Adipose tissue (tissue), 3 donors: Measurements from ENCODE around the gene MBNL2. TPM values are rescaled to one million over a fixed set of nuclear protein-coding genes. Genes with fewer than 3 reads are reported as not detected.

ENCODE experiments used
- H3K27ac ChIP-seq: one replicate; pipeline ENCODE4 v1.5.1; 2013; ENCODE audit warnings: low read depth, low read length
- WGBS, 3 donors: extraction: QIAGEN DNeasy Blood & Tissue Kit; methylation state at CpG; one replicate each; pipeline ENCODE4 v1.1.7; 2013; 5-methylcytosine and 5-hydroxymethylcytosine counted together
- polyA plus RNA-seq, 3 donors: library from polyadenylated mRNA; stranded (reverse); fragments of 200-250 nt; gene quantifications; one replicate each; pipeline ENCODE4 v1.2.3, GENCODE V29; 2013
- donor health status: healthy with polysubstance abuse.
- donor health status: Bipolar disorder and iron deficiency.
- donor health status: healthy.

The MBNL2 gene, protein sequence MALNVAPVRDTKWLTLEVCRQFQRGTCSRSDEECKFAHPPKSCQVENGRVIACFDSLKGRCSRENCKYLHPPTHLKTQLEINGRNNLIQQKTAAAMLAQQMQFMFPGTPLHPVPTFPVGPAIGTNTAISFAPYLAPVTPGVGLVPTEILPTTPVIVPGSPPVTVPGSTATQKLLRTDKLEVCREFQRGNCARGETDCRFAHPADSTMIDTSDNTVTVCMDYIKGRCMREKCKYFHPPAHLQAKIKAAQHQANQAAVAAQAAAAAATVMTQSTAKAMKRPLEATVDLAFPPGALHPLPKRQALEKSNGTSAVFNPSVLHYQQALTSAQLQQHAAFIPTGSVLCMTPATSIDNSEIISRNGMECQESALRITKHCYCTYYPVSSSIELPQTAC
- polyA plus RNA-seq, result 10 to 100 TPM; 17.8 to 34.3 (median 23.7) TPM

DNA sequence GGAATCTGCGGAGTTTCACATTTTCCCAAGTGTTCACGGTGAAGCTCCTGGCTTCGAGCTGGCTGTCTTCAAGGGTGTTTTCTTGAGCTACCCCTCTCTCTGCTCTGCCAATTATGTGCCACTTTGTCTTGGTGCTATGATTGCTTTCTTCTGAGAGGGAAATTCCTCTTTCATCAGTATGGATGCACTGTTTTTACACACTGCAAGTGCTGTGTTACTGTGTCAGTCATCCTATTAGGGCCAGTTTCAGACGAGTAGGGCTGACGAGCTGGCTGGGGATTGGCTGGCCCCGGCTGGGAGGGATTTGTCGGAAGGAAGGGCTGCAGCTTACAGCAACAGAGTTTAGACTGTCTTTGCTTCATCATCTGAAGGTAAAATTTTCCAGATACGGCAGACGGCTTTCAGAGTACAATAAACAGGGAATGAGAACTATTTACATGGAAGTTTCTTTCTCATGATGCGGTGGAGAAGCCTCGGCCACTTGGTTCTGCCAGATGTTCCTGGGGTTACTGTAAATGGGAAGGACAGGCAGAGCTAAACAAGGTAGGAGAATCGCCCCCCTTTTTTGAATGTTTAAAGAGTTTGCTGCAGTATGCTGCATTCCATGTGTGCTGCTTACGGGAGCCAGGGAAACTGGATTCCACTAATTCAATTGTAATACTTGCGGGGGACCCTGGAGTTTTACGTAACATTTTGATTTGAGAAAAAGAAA, at the start of gene MBNL2:
MBNL2 (plus strand) TSS at position 345 of the 712 bp plus-strand sequence. CDS start 53,903 bp downstream, outside the sequence.
- 1 to 7% (median 6%) methylated on average over 15 of the region's 15 CpGs for WGBS, 3 donors

DNA sequence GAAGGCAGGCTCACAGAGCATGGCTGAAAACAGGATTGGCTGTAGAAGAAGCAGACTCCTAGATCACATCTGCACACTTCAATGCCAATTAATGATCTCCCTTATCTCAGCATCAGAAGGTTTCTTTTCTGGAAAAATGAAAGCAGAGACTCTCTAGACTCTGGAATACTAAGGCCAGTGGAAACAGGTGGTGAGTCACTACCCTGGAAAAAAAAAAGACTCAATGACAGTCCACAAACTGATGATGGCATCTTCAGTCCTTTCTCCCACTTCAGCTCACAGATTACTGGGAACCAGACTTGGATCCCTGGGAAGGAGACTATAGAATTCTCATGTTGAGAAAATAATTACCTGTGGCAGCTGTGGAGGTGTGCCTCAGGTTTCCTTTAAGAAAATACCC, 47.5 kb upstream of the MBNL2 start:
- no peak overlapping the region for H3K27ac ChIP-seq

More for the DNA sequence above, at the start of gene MBNL2:
- H3K27ac ChIP-seq, result peak within 1 kb of the TSS; percentile 76

DNA sequence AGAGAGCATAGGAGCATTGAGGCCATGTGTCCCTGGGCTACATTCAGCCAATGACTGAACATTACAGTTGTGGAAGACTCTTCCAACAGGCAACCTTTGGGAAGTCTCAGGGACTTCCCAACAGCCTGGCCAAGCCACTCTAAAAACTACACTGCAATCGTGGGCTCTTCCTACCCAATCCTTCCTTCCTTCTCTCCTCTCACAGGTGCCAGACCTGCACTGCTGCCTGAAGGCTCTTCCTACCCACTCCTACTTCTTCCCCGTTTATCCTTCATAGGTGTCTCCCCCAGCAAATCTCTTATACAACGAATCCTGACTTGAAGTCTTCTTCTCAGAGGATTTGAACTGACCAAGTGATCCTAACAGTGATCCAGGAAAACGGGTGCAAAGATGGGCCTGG, 47.1 kb upstream of the MBNL2 start:
- no peak overlapping the region for H3K27ac ChIP-seq
- WGBS, 3 donors, result 74 to 89% (median 84%) methylated on average over 4 of the region's 4 CpGs

DNA sequence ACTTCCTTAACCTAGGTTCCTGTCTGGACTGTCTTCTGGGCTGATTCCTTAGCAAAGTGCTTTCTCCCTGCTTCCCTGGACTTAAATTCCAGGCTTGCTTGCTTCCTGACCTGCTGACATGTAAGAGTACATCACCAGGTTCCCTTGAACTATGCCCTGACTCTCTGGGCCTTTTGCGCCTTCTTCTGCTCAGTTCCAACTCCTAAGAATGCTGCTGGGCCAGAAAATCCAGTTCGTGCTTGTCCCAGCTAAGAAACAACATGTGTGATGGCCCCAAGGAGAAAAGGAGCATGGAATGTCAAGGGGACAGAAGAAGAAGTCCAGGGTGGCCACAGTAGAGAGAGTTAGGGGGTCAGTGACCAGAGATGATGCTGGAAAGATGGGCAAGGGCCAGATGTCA, 42.6 kb upstream of the MBNL2 start:
- WGBS, 3 donors, result 81 to 96% (median 88%) methylated on average over 2 of the region's 2 CpGs
- no peak overlapping the region for H3K27ac ChIP-seq

DNA sequence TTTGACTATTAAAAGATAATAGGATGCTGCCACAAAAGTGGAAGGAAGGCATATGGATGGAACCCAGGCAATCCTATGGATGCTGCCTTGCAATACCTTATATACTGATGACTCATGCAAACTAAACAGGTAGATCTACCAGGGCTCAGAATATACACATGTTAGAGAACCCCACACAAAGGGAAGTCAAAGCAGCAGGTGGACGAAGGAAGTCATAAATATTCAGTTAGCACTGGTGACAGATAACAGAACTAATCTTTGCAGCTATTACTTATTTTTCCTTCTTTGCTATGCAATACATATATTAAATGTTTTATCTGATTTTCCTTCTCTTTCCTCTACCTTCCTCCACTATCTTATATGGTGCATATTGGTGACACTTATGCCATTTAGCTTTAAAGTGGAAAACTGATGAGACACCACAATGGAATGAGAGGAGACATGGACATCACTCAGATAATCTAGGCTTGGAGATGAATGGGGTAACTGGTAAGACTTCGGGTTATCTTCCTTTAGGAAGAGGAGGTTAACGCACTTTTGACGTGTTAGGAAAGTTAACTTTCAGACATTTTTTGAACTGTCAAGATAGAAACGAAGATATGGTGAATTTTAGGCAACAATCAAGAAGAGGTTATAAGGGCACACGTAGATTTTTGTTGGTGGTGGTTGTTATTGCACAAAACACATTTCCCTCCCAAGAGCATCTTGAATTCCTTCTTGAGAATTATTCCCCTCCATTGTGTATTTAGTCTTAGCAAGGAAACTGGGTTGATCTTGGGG, 39.8 kb upstream of the MBNL2 start:
- WGBS, 3 donors, result 76 to 88% (median 82%) methylated on average over 6 of the region's 6 CpGs

DNA sequence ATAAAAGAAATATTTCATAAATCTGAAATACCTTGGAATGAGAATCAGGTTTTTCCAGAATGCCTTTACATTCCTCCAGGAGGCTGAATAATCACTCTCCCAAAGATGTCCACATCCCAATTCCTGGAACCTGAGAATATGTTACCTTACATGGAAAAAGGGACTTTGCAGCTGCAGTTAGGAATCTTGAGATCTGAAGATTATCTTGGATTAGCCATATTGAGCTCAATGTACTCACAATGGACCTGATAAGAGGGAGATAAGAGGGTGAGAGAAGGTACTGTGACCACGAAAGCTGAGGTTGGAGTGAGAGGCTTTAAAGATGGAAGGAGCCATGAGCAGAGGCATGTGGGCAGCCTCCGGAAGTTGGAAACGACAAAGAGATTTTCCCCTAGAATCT, 36.8 kb upstream of the MBNL2 start:
- no peak overlapping the region for H3K27ac ChIP-seq
- 74 to 96% (median 93%) methylated on average over 3 of the region's 3 CpGs for WGBS, 3 donors

More for the DNA sequence above, 39.8 kb upstream of the MBNL2 start:
- H3K27ac ChIP-seq, result no peak overlapping the region

DNA sequence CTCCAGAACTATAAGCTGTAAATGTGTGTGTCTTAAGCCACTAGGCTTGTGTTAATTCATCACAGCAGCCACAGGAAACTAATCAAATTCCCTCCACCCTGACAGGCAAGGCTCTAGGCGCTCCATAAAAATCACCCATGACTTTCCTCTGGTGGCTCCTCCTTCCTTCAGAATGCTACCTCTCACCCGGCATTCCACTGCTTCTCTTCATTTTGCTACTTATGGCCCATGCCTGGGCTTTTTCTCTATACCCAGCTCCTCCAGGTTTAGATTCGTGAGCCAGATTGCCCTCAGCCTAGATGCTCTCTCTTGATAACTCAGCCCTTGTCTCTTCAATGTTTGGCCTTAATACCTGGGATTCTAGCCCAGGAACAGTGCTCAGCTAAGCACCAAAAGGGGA, 36.4 kb upstream of the MBNL2 start:
- 85 to 98% (median 92%) methylated on average over 3 of the region's 3 CpGs for WGBS, 3 donors
- no peak overlapping the region for H3K27ac ChIP-seq

DNA sequence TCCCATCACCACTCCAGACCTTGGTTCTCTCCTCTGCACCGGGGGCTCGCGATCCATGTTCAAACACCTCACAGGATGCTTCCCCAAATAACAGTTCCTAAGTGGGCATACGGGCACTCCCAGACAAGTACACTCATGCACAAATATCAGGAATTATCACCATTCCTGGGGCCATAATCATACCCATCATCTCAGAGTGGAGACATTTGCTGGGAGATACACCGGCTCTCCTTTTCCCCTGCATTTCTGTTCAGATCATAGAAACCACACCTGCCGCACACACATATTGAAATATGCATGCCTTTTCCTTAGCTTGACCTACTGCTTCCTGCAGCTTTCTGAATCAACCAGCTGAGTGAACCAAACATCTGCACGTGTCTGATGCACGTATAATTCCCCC, 33.9 kb upstream of the MBNL2 start:
- no peak overlapping the region for H3K27ac ChIP-seq
- 60 to 73% (median 64%) methylated on average over 8 of the region's 8 CpGs for WGBS, 3 donors

DNA sequence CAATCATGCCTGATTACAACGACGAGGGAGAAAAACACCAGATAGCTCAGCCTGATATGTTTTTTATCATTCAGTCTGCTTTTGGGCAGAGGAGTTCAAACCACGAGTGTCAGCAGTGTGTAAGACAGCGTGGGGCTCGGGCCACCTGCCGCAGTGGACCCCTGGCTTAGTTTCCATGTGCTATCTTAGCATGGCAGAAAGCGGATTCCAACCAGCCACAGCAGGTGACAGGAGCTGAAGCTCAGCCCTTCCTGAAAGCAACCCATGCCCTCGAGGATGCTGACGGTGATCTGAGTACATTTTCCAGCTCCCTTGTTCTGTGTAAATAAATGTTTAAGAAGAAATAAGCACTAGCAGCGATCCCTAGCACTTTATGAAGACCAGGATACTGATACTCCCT, 32.2 kb upstream of the MBNL2 start:
- no peak overlapping the region for H3K27ac ChIP-seq
- 63 to 85% (median 78%) methylated on average over 10 of the region's 10 CpGs for WGBS, 3 donors

DNA sequence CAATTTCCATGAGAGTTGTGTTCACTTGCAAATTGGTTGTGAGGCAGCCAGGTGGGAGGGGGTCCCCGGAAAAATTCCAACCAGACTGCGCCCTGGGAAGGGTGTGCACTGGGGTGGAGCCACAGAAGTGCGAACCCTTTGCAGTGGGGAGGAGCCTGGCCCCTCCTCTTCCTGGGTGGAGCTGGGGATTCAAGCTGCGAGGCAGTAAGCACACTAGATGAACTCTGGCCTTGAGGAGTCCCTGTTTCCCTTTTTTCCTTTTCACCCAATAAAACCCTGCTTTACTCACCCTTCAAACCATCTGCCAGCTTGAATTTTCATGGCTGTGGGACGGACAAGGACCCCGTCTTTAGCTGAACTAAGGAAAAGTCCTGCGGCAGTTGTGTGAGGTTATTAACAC, 31.0 kb upstream of the MBNL2 start:
- WGBS, 3 donors, result 74 to 79% (median 78%) methylated on average over 7 of the region's 7 CpGs
- no peak overlapping the region for H3K27ac ChIP-seq

DNA sequence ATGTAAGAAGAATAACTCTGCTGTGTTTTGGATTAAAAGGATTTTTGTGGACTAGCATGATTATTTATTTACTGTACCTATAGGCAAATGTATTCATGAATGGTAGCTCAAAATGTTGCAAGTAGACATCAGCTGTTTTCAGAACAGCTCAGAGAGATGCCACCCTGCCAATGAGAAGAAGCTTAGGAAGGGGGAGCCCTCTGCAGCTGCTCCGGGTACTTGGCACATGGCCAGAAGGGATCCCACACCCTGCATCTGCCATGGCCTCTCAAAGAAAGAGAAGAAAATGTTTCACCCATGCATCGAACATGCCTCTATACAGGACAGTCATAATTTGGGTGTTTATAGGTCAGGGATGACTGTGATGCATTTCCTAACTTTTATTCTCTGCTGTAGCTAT, 30.5 kb upstream of the MBNL2 start:
- WGBS, 3 donors, result 41 to 44% (median 43%) methylated on average over 2 of the region's 2 CpGs
- H3K27ac ChIP-seq, result no peak overlapping the region

DNA sequence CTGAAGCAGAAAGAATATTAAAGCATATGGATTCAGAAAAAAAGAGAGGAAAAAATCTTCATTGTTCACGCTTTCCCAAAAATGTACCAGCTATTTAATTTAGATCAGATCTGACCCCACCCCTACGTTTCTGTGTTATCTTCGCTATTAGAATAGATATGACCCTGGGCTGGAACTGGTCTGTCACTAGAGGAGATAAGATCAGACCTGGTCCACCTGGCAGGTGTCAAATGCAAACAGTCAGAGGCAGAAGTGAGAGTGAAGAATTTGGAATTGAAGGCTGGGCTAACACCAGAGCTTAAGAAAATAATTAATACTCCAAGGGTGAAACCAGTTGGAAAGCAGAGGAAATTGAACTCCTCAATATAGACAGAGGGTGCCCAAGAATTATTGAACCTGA, 30.0 kb upstream of the MBNL2 start:
- 56 to 96% (median 93%) methylated on average over 3 of the region's 3 CpGs for WGBS, 3 donors
- H3K27ac ChIP-seq, result no peak overlapping the region

DNA sequence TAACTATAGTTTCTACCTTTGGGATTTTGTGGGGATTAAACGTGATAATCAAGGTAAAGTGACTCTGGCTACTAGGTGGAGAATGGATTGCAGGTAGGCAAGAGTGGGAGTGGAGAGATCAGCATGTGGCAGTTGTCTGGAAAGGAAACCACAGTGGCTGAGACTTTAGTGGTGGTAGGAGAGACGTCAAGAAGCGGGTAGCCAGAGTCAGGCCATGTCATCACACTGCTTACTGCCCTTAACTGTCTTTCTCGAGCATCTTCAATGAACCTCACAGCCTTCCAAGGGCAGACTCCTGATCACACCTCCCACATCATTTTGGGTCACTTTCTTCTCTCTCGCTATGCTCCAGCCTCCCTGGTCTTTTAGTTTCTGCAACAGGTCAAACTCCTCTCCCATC, 28.6 kb upstream of the MBNL2 start:
- H3K27ac ChIP-seq, result no peak overlapping the region
- WGBS, 3 donors, result 80 to 91% (median 90%) methylated on average over 5 of the region's 5 CpGs

DNA sequence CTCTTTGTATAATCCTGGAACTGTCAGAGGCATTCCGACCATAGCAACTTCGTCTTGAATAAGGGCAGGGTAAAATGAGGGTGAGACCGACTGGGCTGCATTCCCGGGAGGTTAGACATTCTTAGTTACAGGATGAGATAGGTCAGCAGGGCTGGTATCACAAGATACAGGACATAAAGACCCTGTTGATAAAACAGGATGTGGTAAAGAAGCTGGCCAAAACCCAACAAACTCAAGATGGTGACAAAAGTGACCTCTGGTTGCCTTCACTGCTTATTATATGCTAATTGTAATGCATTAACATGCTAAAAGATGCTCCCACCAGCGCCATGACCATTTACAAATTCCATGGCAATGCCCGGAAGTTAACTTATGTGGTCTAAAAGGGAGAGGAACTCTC, 27.7 kb upstream of the MBNL2 start:
- WGBS, 3 donors, result 49 to 63% (median 62%) methylated on average over 6 of the region's 6 CpGs
- no peak overlapping the region for H3K27ac ChIP-seq

DNA sequence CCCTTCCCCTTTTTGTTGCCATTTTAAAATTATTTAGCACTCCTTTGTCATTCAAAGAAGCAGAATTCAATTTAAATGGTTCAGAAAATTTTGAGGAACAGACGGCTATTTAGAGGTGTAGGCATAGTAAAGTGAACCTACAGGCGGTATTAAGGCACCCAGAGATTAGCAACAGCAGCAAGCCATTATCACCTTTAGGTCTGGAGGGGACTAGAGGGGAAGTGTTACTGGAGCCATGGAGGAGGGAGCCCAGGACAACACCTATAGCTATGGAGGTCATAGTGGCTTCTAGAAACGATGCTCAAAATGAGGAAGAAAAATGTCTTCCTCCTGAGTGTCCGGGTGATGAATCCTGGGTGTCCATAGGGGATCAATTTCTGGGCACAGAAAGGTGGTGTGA, 25.8 kb upstream of the MBNL2 start:
- 81 to 89% (median 89%) methylated on average over 4 of the region's 4 CpGs for WGBS, 3 donors
- no peak overlapping the region for H3K27ac ChIP-seq

DNA sequence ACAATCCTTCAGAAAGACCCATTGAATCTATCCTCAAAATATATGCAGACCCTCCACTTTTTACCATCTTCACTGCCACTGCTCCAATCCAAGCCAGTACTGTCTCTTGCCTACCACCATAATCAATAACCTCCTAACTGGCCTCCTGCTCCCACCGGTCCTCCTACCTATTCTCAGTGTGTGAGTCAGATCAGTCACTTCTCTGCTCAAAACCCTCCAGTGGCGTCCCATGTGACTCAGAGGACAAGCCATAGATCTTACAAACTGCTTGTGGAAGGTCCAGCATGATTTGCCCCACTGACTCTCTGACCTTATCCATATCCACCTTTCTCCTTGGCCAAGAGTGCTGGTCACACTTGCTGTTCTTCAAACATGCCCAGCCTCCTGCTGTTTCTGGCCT, 23.4 kb upstream of the MBNL2 start:
- H3K27ac ChIP-seq, result no peak overlapping the region
- 90 to 98% (median 96%) methylated on average over 2 of the region's 2 CpGs for WGBS, 3 donors

DNA sequence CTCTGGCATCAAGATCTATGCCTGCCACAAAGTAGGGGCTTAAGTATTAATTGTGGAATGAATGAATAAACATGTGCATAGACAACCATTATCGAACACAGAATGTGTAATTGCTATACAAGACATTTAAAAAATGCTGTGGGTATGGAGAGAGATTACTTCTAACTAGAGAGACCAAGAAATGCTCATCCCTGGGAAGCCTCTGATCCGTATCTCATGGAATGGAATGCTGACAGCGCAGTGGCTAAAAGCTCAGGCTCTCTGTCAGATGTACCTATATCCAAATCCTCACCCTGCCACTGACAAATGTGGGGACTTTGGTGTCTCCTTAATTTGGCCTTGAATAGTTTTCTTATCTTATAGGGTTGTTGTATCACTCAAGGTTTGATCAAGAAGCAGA, 22.7 kb upstream of the MBNL2 start:
- WGBS, 3 donors, result 93 to 97% (median 93%) methylated on average over 3 of the region's 3 CpGs
- no peak overlapping the region for H3K27ac ChIP-seq

DNA sequence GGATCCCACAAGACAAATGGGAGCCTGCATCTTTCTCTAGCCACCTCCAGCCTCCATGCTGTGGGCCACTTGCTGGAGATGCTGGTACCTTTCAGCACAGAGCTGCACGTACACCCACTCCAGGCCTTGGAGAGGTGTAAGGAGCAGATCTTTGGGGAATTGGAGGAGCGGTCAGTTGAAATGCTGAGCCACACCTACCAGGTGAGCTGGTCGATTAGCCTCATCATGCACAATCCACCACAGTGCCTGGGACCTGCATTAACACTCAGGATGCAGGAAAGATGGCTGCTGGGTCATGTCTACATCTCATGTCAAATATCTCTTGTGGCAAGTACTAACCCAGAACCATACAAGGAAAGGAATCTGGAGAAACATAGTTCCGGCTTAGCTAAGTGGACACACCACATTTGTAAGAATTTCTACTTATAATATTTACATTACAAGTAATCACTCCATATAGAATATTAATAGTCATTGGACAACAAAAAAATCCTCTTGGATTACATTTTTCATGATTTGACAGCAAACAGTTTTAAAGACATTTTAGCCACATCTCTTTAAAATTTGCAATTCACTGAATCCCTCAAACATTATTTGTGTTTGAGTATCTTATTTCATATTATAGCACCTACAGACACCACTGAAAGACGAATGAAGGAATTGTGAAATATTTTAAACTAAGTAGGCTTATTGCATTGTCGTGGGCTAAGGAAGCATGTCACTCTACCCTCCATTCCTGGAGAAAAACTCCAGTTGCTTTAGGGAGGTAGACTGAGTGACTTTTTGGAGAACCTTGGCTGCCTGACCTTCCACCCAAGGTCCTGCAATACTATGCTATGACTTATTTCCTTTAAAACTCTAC, 21.8 kb upstream of the MBNL2 start:
- WGBS, 3 donors, result 84 to 86% (median 86%) methylated on average over 6 of the region's 6 CpGs
- H3K27ac ChIP-seq, result no peak overlapping the region
